ENCODE data around the gene SLC6A18.

- TF ChIP-seq RAD21 (IDR thresholded peaks at IDR 0.05; ENCODE audit: insufficient read depth, low read depth, low read length) (no peak), DPF2 (IDR thresholded peaks at IDR 0.05) (no peak), POLR2A (IDR thresholded peaks at IDR 0.05; ENCODE audit: low read depth, low read length) (no peak), CEBPB (IDR thresholded peaks at IDR 0.05; ENCODE audit: borderline replicate concordance in 1 of 2, low read depth in 2 of 2, low read length in 2 of 2) (no peak)
- TF ChIP-seq, protein P1, sequence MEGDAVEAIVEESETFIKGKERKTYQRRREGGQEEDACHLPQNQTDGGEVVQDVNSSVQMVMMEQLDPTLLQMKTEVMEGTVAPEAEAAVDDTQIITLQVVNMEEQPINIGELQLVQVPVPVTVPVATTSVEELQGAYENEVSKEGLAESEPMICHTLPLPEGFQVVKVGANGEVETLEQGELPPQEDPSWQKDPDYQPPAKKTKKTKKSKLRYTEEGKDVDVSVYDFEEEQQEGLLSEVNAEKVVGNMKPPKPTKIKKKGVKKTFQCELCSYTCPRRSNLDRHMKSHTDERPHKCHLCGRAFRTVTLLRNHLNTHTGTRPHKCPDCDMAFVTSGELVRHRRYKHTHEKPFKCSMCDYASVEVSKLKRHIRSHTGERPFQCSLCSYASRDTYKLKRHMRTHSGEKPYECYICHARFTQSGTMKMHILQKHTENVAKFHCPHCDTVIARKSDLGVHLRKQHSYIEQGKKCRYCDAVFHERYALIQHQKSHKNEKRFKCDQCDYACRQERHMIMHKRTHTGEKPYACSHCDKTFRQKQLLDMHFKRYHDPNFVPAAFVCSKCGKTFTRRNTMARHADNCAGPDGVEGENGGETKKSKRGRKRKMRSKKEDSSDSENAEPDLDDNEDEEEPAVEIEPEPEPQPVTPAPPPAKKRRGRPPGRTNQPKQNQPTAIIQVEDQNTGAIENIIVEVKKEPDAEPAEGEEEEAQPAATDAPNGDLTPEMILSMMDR (IDR thresholded peaks at IDR 0.05 in 2 of 3, conservative IDR thresholded peaks at IDR 0.05 in 1 of 3; ENCODE audit: control insufficient read depth in 2 of 3, extremely low read depth in 1 of 3, insufficient read depth in 1 of 3, low read depth in 3 of 3, low read length in 3 of 3): no peak
Measured at GRCh38 chr5:1257841-1258240, 32.7 kb downstream of the SLC6A18 start.
